ENCODE results near the gene LRRC10. TPM values are rescaled to one million over a fixed set of nuclear protein-coding genes. Genes with fewer than 3 reads are reported as not detected.
A peak's percentile ranks its signal among the peaks of the same experiment; 100 is the strongest.

LRRC10 gene
- total RNA-seq, 1 experiment from 2014 or later, result not detected

DNA sequence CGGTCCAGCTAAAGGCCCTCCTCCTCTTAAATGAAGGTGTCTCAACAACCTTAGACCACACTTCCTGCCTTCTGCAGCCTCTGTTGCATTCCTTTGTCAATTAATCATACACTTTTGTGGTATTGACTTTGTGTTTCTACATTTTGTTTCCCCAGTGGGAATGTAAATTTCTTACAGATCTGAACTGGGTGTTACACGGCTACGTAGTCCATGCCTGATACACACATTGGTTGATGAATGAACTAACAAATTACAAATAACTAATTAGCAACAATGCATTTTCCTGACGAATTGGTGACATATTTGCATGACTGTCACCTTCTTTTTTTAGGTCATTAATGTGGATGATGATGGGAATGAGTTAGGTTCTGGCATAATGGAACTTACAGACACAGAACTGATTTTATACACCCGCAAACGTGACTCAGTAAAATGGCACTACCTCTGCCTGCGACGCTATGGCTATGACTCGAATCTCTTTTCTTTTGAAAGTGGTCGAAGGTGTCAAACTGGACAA is 40.6 kb downstream of the LRRC10 start:
- DNase-seq (ENCODE audit: low spot score), result peak; percentile 16

DNA sequence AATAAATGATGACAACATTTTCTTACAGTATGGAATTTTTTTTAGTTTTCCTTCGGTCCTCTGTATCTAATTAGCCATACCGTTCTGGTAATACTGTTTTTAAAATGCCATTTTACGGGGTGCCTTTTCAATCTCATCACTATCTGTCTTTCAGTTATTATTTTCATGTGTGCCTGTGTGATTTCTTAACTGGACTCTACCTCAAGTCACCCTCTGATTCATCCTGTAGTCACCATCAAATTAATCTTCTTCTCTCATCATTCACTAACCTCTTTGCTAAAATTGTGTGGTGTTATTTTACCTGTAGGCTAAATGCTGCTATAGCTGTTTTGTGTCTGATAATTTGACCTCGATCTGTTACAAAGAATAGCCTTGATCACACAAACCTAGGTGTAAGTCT is 41.5 kb downstream of the LRRC10 start:
- DNase-seq (ENCODE audit: low spot score), result no peak

DNA sequence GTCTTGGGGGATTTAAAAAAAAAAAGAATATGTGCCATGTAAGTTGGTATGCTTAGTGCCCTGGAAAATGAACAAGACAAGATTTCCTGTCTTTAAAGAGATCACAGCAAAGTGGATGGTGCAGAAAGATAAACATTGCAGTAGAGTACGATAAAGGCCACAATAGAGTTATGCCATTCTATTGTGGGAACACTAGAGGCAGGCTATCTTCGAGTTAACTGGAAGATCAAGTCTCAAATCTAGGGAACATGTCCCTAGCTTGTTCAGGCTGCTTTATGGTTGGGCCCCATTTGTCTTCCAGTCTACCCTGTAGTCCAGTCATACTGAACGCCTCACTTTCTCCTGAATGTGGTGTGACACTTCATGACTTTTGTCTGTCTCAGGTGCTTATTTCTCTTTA is 44.1 kb downstream of the LRRC10 start:
- DNase-seq (ENCODE audit: low spot score), result peak; percentile 16

DNA sequence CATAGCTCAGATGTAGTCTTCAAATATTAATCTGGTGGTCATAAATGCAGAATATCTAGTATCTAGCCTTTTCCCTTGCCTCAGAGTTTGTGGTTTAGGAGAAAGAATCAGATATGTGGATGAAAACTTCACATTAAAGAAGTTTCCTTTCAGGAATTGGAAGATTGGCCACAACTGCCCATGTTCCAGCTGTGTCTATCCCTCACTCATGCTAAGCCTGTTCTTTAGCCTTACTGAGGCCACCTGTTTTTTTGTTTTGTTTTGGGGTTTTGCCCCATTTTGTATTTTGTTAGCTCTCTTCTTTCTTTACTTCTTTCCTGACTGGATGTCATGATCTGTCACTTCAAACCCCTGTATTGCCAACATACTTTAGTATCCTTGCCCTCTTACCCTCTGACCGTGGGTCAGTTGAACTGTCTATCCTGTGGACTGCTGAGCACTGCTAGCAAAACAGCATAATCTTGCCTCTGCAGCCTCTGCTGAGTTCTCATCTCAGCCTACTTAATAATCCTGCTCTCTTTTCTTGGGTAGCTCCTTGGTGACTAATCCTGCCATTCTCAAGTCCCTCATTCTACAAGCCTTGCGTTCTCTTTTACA is 47.4 kb downstream of the LRRC10 start:
- DNase-seq (ENCODE audit: low spot score), result no peak

Small RNAs within 50 kb of the gene (small RNA-seq; reads per million reads assigned to genes)
- 0.29 reads per million for gene MIR3913-1

Other genes with a start within 250 kb of the LRRC10 start
- gene FRS2, start 140.5 kb downstream of the LRRC10 start, total RNA-seq (2014; rRNA removed; shearing (Covaris generic)), result 8.0 and 11.5 TPM in 2 replicates
- gene CCT2, start 25.4 kb downstream of the LRRC10 start, total RNA-seq (2014; rRNA removed; shearing (Covaris generic)), result 208 and 228 TPM in 2 replicates
- not detected in 2 replicates for gene BEST3, start 88.4 kb upstream of the LRRC10 start, total RNA-seq (2014; rRNA removed; shearing (Covaris generic))
- gene RAB3IP, start 128.0 kb upstream of the LRRC10 start, total RNA-seq (2014; rRNA removed; shearing (Covaris generic)), result 31.4 and 42.0 TPM in 2 replicates
- gene MYRFL, start 214.3 kb upstream of the LRRC10 start, total RNA-seq (2014; rRNA removed; shearing (Covaris generic)), result 13.2 and 14.8 TPM in 2 replicates